Islet precursor cell (in vitro differentiated cells): ENCODE data around the gene BEAN1.

Source experiments
- DNase-seq: peaks from one replicate; pipeline ENCODE4 v3.0.0-alpha.2; 2018

Gene BEAN1

DNA sequence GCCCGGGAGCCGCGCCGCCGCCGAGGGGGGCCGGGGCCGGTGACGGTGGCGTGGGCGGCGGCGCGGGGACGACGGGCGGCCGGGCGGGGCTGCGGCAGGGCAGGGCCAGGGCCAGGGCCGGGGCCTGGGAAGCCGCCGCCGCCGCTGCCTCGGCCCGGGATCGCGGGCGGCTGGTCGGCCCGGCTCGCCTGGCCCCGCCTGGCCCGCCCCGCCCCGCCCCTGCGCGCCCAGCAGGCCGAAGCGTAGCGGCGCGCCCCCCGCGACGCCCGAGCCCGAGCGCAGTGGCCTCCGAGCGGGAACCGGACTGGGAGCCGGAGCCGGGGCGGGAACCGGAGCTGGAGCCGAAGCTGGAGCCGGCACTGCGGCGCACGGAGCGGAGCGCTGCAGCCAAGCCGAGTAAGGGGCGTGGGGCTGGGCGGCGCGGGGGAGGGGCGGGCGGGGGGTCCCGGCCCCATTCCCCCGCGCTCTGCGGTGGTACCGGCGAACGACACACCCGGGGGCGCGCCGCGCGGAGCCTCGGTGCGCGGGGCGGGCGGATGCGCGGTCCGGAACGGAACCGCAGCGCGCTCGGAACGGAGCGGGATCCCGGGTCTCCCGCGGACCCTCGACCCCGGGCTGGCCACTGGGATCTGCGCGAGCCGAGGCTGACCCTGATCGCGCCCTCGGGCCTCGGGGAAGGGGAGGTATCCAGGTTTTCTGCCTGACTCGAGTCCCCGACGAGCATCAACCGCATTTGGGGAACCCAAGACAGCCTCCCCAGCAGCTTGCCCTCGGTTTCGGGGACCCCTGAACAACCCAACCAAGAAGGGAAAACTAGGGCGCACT, at the start of gene BEAN1:
Gene BEAN1, plus strand, starts transcription at position 260 of the 825 bp plus-strand sequence. CDS start 10,382 bp downstream, outside the sequence.
- peak; percentile 61 for DNase-seq

- no peak for DNase-seq
Observed at GRCh38 chr16:66377324-66377723, 49.8 kb upstream of the BEAN1 start.

- DNase-seq, result peak; percentile 80
Observed at GRCh38 chr16:66378741-66379570, 48.1 kb upstream of the BEAN1 start.

- DNase-seq, result no peak
Observed at GRCh38 chr16:66379571-66379941, 47.5 kb upstream of the BEAN1 start.

DNA sequence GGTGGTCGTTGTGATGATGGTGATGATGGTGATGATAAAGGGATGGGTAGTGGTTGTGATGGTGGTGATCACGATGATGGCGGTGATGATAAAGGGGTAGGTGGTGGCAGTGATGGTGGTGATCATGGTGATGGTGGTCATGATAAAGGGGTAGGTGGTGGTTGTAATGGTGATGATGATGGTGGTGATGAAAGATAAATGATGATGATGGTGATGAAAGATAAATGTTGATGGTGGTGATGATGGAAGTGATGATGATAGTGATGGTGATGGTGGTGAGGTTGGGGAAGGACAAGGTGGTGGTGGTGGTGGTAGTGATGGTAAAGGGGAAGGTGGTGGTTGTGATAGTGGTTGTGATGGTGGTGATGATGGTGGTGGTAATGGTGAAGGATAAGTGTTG, 46.7 kb upstream of the BEAN1 start:
- no peak for DNase-seq

- DNase-seq, result no peak
Observed at GRCh38 chr16:66381585-66382170, 45.4 kb upstream of the BEAN1 start.

DNA sequence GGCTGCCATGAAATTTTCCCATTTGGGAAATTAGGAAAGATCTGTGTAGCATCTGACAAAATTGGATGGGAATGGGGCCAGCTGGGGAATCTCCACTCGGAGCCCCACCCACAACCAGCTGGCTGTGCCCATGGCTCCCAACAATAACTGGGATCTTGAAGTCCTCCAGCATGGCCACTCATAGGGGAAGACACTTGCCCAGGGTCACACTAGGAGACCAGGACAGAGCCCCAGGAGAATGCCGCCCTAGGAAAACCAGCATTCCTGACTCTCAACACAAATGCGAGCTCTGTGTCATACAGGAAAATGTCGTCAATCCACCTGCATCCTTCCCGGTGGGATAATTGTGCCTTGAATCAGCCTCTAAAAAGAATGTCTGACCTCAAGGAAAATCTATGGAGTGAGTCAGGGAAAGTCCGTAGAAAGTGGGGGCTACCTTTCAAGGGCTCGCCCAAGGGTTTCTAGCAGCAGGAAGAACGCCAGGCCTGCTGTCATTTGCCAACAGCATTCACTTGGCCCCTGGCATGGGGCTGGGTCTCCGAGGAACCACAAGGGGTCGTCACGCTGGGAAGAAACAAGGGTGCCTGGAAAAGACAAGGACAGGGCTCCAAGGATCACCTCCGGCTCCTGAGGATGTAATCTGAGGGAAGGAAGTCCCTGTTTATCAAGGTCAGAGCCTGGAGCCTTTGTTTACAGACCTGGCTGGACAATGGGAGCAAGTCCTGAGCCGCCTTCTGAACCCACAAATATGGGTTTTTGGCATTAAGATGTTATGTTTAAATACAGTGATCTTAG, 44.7 kb upstream of the BEAN1 start:
- peak; percentile 97 for DNase-seq

DNA sequence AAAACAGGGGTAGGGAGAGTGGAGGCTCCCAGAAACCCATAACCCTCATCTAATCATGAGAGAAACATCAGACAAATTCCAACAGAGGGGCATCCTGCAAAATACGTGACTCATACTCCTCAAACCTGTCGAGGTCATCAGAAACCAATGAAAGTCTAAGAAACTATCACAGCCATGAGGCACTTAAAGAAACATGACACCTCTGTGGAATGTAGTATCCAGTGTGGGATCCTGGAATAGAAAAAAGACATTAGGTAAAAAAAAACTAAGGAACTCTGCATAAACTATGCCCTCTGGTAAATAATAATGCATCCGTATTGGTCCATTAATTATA, 44.2 kb upstream of the BEAN1 start:
- DNase-seq, result peak; percentile 82

GRCh38 chr16:66383551-66383950, 43.5 kb upstream of the BEAN1 start:
- no peak for DNase-seq

GRCh38 chr16:66385415-66385814, 41.7 kb upstream of the BEAN1 start:
- DNase-seq, result peak; percentile 6

GRCh38 chr16:66386629-66387622, 40.2 kb upstream of the BEAN1 start:
- peak; percentile 45 for DNase-seq

GRCh38 chr16:66387817-66388332, 39.2 kb upstream of the BEAN1 start:
- peak; percentile 40 for DNase-seq

DNA sequence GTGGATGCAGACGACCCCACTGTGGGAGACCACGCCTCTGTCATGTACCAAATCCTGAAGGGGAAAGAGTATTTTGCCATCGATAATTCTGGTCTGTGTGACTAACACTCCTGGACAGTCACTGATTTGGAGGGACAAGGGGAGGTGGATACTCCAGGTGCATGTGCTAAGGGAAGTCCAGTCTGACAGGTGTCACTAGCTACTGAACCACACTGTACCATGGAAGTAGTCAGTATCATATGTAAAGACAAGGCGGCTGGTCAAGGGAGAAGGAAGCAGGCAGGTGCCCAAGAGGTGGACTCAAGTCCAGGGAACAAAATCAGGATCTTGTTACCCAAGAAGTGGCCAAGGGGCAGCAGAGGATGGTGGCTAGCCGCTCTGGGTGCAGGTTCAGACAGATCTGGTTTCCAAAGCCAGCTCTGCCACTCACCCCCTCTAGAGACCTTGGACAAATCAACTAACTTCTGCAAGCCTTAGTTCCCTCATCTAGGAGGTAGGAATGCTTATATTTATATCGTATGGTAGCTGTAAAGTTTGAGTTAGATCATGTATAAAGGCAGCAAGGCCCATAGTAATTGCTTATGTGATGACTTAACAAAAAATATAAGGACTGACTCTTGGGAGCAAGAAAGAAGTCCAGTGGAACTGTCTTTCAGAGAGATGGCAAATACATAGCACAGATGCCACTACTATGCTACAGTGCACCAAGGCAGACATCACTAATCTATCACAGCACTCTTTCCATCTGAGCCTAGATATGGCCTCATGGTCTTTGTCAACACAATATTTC, 38.5 kb upstream of the BEAN1 start:
- DNase-seq, result peak; percentile 43

DNA sequence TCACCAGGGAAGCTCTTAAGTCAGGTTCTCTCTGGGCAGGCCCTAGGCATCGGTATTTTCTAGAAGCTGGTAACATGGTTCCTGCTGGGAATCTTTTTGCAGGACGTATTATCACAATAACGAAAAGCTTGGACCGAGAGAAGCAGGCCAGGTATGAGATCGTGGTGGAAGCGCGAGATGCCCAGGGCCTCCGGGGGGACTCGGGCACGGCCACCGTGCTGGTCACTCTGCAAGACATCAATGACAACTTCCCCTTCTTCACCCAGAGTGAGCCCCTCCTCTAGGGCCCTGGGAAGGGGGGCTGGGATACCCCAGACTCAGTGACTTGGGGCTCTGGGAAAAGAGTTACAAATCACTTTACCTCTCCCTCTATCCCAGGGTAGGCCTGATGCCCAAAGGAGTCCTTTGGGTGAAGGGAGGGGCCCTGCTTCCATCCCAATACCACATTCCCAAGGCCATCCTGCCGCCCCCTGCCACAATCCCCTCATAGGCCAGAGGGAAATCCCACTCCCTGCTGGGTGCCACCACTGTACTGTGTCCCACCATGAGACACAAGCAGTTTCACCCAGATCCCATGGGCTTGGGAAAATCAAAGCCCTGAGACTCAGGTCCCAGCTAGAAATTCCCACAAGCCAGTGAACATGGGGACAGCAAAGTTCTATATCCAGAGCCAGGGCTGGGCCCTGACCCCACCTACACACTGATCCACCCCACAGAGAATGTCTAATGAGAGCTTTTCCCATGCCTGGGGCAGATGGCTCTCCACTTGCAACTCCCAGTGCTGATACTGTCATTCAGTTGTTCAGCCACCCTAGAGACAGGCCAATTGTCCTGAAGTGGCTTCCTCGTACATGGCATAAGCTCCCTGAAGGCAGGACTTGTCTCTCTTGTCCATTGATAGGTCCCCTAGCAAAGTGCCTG, 37.6 kb upstream of the BEAN1 start:
- peak; percentile 27 for DNase-seq

GRCh38 chr16:66390346-66391108, 36.6 kb upstream of the BEAN1 start:
- peak; percentile 42 for DNase-seq

DNA sequence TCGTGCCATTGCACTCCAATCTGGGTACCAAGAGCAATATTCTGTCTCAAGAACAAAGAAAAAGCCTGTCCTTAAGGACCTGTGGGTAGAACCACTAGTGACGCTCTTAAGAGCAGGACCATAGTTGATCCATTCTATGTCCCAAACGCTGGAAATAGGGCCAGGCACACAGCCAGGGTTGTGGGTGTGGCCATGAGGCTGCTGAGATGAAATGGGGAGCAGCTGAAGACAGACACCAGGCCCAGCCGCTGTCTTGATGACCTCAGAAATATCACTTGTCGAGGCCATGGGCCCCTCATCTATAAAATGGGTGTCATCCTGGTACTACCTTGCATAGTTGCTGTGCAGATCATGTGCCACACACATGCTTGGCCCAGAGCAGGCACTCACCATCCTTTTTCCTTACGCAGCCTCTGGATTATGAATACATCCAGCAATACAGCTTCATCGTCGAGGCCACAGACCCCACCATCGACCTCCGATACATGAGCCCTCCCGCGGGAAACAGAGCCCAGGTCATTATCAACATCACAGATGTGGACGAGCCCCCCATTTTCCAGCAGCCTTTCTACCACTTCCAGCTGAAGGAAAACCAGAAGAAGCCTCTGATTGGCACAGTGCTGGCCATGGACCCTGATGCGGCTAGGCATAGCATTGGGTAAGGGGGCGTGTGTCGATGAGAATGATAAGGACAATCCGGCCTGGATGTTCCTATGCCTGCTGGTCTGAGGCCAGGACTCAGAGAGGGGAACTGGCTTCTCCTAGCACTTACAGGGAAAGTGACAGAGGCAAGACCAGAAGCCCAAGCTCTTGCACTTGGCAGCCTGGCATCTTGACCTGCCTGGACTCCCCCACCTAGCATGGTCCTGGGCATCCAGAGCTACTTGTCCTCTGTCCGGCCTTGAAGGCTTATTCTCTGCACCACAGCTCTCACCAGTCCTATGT, 35.1 kb upstream of the BEAN1 start:
- DNase-seq, result peak; percentile 42

- DNase-seq, result peak; percentile 23
Observed at GRCh38 chr16:66395806-66396555, 31.1 kb upstream of the BEAN1 start.
